MM.1S (cell line): Measurements from ENCODE around the gene KL.

Experiments used
- DNase-seq: peaks from one replicate; pipeline ENCODE4 v3.0.0-alpha.2; 2015
- H2AFZ ChIP-seq: fragments of 300-600 bp; sonication (generic); 2 replicates; pipeline ENCODE4 v1.6.0; 2016; ENCODE audit warnings: antibody characterized with exemption, low read length
- H3F3A ChIP-seq: fragments of 300-600 bp; sonication (generic); 2 replicates; pipeline ENCODE4 v1.6.1; 2016; ENCODE audit warnings: mild to moderate bottlenecking, antibody characterized with exemption, low read length, moderate library complexity, mixed read lengths; ENCODE audit not compliant: insufficient read depth
- H3K27ac ChIP-seq: fragments of 300-600 bp; sonication (generic); 2 replicates; pipeline ENCODE4 v1.5.1; 2016; ENCODE audit warnings: mild to moderate bottlenecking, low read length
- H3K27me3 ChIP-seq: fragments of 300-600 bp; sonication (generic); replicated peaks from 2 replicates; pipeline ENCODE4 v1.6.0; 2016; ENCODE audit warnings: low read length; ENCODE audit not compliant: insufficient read depth
- H3K36me3 ChIP-seq: fragments of 300-600 bp; sonication (generic); replicated peaks from 2 replicates; pipeline ENCODE4 v1.6.1; 2016; ENCODE audit warnings: mild to moderate bottlenecking, low read length, mixed read lengths; ENCODE audit not compliant: insufficient read depth
- H3K4me1 ChIP-seq: fragments of 300-600 bp; sonication (generic); 2 replicates; pipeline ENCODE4 v1.6.1; 2016; ENCODE audit warnings: low read length, mixed read lengths
- H3K4me2 ChIP-seq: fragments of 300-600 bp; sonication (generic); 2 replicates; pipeline ENCODE4 v1.6.0; 2016; ENCODE audit warnings: low read depth, low read length
- H3K4me3 ChIP-seq: fragments of 300-600 bp; sonication (generic); 2 replicates; pipeline ENCODE4 v1.5.1; 2016; ENCODE audit warnings: low read length, mixed read lengths
- H3K79me2 ChIP-seq: fragments of 300-600 bp; sonication (generic); 2 replicates; pipeline ENCODE4 v1.6.1; 2016; ENCODE audit warnings: mixed run types, low read length, mixed read lengths
- H3K9ac ChIP-seq: fragments of 300-600 bp; sonication (generic); 2 replicates; pipeline ENCODE4 v1.6.1; 2016; ENCODE audit warnings: low read length, mixed read lengths
- H3K9me2 ChIP-seq: fragments of 300-600 bp; sonication (generic); replicated peaks from 2 replicates; pipeline ENCODE4 v1.6.1; 2016; ENCODE audit warnings: mild to moderate bottlenecking, low read length, mixed read lengths; ENCODE audit not compliant: insufficient read depth
- H3K9me3 ChIP-seq: fragments of 300-600 bp; sonication (generic); replicated peaks from 2 replicates; pipeline ENCODE4 v1.6.1; 2016; ENCODE audit warnings: mild to moderate bottlenecking, low read length, mixed read lengths; ENCODE audit not compliant: insufficient read depth
- H4K20me1 ChIP-seq: fragments of 300-600 bp; sonication (generic); 2 replicates; pipeline ENCODE4 v1.6.1; 2016; ENCODE audit warnings: mild to moderate bottlenecking, low read length, moderate library complexity, mixed read lengths; ENCODE audit not compliant: insufficient read depth
- EZH2 ChIP-seq: fragments of 300-600 bp; sonication (generic); optimal IDR thresholded peaks from 2 replicates; pipeline ENCODE3; 2017; ENCODE audit warnings: low read depth, mild to moderate bottlenecking, antibody characterized with exemption, low read length, mixed read lengths
- EZH2phosphoT487 ChIP-seq: fragments of 300-600 bp; sonication (generic); IDR thresholded peaks from 2 replicates; pipeline ENCODE4 v1.6.1; 2018; ENCODE audit warnings: antibody characterized with exemption, low read length
- TF ChIP-seq, protein P1 (sequence below): fragments of 300-600 bp; sonication (generic); IDR thresholded peaks from 2 replicates; pipeline ENCODE4 v1.5.1; 2016; ENCODE audit warnings: antibody characterized with exemption, low read length, mixed read lengths

The KL gene

DNA sequence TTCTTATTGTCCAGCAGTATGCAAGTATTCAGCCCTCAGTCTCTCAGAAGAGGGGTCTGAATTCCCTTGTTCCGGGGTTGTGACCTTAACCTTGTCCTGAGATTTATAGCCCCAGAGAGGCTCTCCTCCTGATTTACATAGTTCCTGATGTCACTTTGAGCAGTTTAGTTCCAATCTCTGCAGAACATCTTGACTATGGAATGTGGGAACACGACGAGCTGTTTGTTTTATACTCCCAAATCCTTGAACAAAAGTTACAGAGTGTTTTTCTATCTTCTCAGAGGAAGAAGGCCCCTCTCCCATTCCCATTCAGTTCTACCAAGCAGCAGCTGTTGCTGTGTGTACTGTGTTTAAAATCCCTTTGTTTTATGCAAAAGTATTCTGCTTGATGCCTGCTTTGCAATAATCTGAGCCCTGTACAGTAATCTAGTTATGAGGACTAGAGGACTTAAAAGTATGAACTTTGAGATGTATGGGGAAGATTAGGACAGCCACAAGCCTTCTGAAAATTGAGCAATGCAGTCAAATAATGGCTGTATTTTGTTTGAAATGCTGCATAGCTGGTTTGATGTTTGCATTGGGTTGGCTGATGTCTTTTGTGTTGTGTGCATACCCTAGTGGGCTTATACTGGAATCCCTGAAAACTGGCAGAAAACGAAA lies 74.7 kb downstream of the KL start:
- H3K9me3 ChIP-seq = no peaks in the 10 kb centered on the region
- H3K27me3 ChIP-seq = no peaks in the 10 kb centered on the region
- DNase-seq = no peak
- H3K79me2 ChIP-seq = no peaks in the 10 kb centered on the region
- TF ChIP-seq EZH2 = no peak
- TF ChIP-seq EZH2phosphoT487 = no peak
- TF ChIP-seq, protein P1, sequence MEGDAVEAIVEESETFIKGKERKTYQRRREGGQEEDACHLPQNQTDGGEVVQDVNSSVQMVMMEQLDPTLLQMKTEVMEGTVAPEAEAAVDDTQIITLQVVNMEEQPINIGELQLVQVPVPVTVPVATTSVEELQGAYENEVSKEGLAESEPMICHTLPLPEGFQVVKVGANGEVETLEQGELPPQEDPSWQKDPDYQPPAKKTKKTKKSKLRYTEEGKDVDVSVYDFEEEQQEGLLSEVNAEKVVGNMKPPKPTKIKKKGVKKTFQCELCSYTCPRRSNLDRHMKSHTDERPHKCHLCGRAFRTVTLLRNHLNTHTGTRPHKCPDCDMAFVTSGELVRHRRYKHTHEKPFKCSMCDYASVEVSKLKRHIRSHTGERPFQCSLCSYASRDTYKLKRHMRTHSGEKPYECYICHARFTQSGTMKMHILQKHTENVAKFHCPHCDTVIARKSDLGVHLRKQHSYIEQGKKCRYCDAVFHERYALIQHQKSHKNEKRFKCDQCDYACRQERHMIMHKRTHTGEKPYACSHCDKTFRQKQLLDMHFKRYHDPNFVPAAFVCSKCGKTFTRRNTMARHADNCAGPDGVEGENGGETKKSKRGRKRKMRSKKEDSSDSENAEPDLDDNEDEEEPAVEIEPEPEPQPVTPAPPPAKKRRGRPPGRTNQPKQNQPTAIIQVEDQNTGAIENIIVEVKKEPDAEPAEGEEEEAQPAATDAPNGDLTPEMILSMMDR = no peak
- no peaks in the 10 kb centered on the region for H3K4me1 ChIP-seq
- H3K9ac ChIP-seq = no peak overlapping the region
- no peak overlapping the region for H3K4me3 ChIP-seq
- H3K9me2 ChIP-seq = no peaks in the 10 kb centered on the region
- no peaks in the 10 kb centered on the region for H3K36me3 ChIP-seq
- H4K20me1 ChIP-seq = no peaks in the 10 kb centered on the region
- H3K4me2 ChIP-seq = no peak overlapping the region
- no peak overlapping the region for H3K27ac ChIP-seq
- H3F3A ChIP-seq = no peaks in the 10 kb centered on the region
- no peak overlapping the region for H2AFZ ChIP-seq

DNA sequence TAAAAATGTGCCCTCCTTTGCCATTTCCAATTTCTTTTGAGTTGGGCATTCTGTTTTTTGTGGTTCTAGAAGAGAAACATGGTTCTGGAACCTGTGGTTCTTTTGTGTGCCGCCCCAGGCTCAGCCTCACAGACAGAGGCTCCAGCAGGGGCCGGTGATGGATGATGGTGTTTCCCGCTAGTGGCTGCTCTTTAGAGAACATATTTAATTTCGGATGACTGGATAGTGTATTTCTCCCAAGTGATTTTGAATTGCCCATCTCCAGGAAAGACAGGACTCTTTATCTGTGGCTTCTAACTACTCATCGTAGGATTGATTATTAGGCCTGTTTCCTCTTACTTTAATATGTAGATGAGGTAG lies 75.2 kb downstream of the KL start:
- Histone ChIP-seq H3K36me3 (no peaks in the 10 kb centered on the region), H3K27me3 (no peaks in the 10 kb centered on the region), H4K20me1 (no peaks in the 10 kb centered on the region), H2AFZ (no peak overlapping the region), H3K4me3 (no peak overlapping the region), H3K4me1 (no peaks in the 10 kb centered on the region), H3K9me3 (no peaks in the 10 kb centered on the region), H3K9ac (no peak overlapping the region), H3K27ac (no peak overlapping the region), H3K9me2 (no peaks in the 10 kb centered on the region), H3K79me2 (no peaks in the 10 kb centered on the region), H3F3A (no peaks in the 10 kb centered on the region), H3K4me2 (no peak overlapping the region)
- no peak for DNase-seq
- TF ChIP-seq EZH2 (no peak), EZH2phosphoT487 (no peak)
- TF ChIP-seq, protein P1 = no peak

DNA sequence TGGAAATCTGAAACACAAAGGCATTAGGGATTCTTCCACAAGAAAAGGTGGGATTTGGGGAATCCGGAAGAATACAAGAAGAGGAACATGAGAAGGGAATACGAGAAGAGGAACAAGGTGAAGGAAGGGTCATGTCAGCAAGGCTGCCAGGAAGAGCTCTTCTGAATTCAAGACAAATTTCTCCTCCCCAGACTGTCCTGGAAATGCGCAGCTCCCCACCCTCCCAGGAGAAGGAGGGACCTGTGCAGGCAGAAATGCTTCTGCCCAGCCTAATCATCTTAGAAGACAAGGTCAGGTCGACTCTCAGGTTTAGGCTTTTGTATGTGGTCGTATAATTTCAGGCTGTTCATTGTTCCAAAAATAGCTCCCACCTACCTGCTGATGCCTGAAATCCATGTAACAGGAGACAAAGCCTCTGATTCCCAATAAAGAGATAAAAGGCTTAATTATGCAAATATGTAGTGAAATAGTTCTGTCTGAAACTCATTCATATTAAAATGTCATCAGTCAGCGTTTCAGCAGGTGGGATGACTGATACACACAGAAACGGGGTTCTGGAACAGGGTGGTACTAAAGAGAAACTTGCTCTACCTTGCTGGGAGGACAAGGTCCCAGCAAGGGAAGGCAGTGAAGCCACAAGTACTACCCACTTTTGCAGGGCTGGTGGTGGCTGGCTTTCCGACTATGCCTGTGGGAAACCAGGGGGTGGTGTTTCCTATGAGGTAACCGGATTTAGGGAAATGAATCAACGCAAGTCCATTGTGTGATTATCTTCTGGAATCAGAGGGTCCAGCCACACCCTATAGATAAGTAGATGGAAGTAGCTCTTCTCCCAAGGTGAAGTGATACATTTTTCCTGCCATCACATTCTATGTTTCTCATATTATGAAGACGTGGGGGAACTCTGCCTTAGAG lies 76.1 kb downstream of the KL start:
- no peaks in the 10 kb centered on the region for H3K79me2 ChIP-seq
- H3K4me3 ChIP-seq = no peak overlapping the region
- H3K4me1 ChIP-seq = no peaks in the 10 kb centered on the region
- no peaks in the 10 kb centered on the region for H4K20me1 ChIP-seq
- no peak overlapping the region for H3K9ac ChIP-seq
- no peak overlapping the region for H3K27ac ChIP-seq
- H3K9me2 ChIP-seq = no peaks in the 10 kb centered on the region
- no peak overlapping the region for H3K4me2 ChIP-seq
- no peak overlapping the region for H2AFZ ChIP-seq
- H3K27me3 ChIP-seq = no peaks in the 10 kb centered on the region
- TF ChIP-seq, protein P1 = no peak
- TF ChIP-seq EZH2 (no peak), EZH2phosphoT487 (no peak)
- H3F3A ChIP-seq = no peaks in the 10 kb centered on the region
- H3K9me3 ChIP-seq = no peaks in the 10 kb centered on the region
- H3K36me3 ChIP-seq = no peaks in the 10 kb centered on the region
- DNase-seq = no peak
